HepG2 (cell line): Measurements from ENCODE around the gene C16orf54. TPM values are rescaled to one million over a fixed set of nuclear protein-coding genes. Genes with fewer than 3 reads are reported as not detected.

Experiments used
- ATAC-seq: fragments of 200-7000 bp; cut with Tn5 transposase; 3 replicates; pipeline ENCODE4 v1.9.1; 2020; ENCODE audit warnings: mild to moderate bottlenecking, moderate library complexity
- BruUV-seq: library from RNA; stranded (reverse); fragments of 400-500 nt; replicated peaks from 2 replicates; lab custom pipeline; 2021; lab: Mats Ljungman, UMichigan
- CTCF ChIA-PET: fragments of 300-600 bp; formaldehyde crosslinking; extraction: SDS; loops from one replicate; lab custom pipeline; 2021; ENCODE audit warnings: low total read pairs, inconsistent platforms, low intra/inter-chr PET ratio; lab: Yijun Ruan, JAX
- POLR2A ChIA-PET: fragments of 350-600 bp; sonication (Branson Sonifier 250); formaldehyde crosslinking; loops from one replicate; lab custom pipeline; 2020; ENCODE audit warnings: antibody characterized with exemption, inconsistent platforms; lab: Yijun Ruan, JAX
- DNase-seq: peaks from one replicate; pipeline ENCODE4 v3.0.0-alpha.2; 2015; ENCODE audit warnings: low spot score
- FAIRE-seq: peaks from 3 replicates; lab custom pipeline; 2011; peaks lifted over from hg19 to GRCh38; lab: Jason Lieb, UNC
- H2AFZ ChIP-seq: one replicate; pipeline ENCODE4 v1.6.1; 2011; ENCODE audit warnings: low read length, inconsistent platforms
- H3K27ac ChIP-seq: fragments of 300-600 bp; 3 replicates; pipeline ENCODE4 v1.8.0; 2011; ENCODE audit warnings: mixed run types, mild to moderate bottlenecking, mixed read lengths, low read length, inconsistent platforms; ENCODE audit not compliant: insufficient read depth; ENCODE audit errors: extremely low read length
- H3K27me3 ChIP-seq, 2 experiments: fragments of 200-600 bp in 1 of 2; 2 replicates in 1 of 2; 3 replicates in 1 of 2; pipeline versions ENCODE4 v1.6.0 to v1.8.0; 2011; ENCODE audit warnings: low read length in 2 of 2, mild to moderate bottlenecking in 2 of 2, moderate library complexity in 2 of 2, inconsistent platforms in 1 of 2; ENCODE audit not compliant: insufficient read depth in 2 of 2, control insufficient read depth in 1 of 2
- H3K36me3 ChIP-seq, 2 experiments: fragments of 200-600 bp in 1 of 2; replicated peaks in 1 of 2; 2 replicates in 1 of 2; 3 replicates in 1 of 2; pipeline versions ENCODE4 v1.5.1 to v1.8.0; 2011; ENCODE audit warnings: low read length in 2 of 2, inconsistent platforms in 1 of 2; ENCODE audit not compliant: insufficient read depth in 2 of 2, control insufficient read depth in 1 of 2
- H3K4me1 ChIP-seq: 2 replicates; pipeline ENCODE4 v1.5.1; 2012; ENCODE audit warnings: low read length, inconsistent platforms; ENCODE audit not compliant: insufficient read depth
- H3K4me2 ChIP-seq: 2 replicates; pipeline ENCODE4 v1.6.0; 2011; ENCODE audit warnings: low read depth, low read length, inconsistent platforms
- H3K4me3 ChIP-seq, 3 experiments: fragments of 200-600 bp in 1 of 3; sonication (generic), shearing (Covaris generic) in 1 of 3; replicated peaks in 1 of 3; 2 replicates each; pipeline ENCODE4 v1.5.1; 2011 to 2016; ENCODE audit warnings: low read length in 3 of 3, inconsistent platforms in 2 of 3, low read depth in 2 of 3, mild to moderate bottlenecking in 2 of 3, control low read depth in 1 of 3, mixed read lengths in 1 of 3; ENCODE audit not compliant: insufficient read depth in 1 of 3
- H3K79me2 ChIP-seq: one replicate; pipeline ENCODE4 v1.6.1; 2011; ENCODE audit warnings: low read length, inconsistent platforms; ENCODE audit not compliant: insufficient read depth
- H3K9ac ChIP-seq: 2 replicates; pipeline ENCODE4 v1.6.0; 2011; ENCODE audit warnings: mild to moderate bottlenecking, low read depth, low read length, inconsistent platforms; ENCODE audit not compliant: insufficient read depth
- H3K9me3 ChIP-seq: 2 replicates; pipeline ENCODE4 v1.5.1; 2012; ENCODE audit warnings: mild to moderate bottlenecking, low read length
- H4K20me1 ChIP-seq: 2 replicates; pipeline ENCODE4 v1.6.0; 2011; ENCODE audit warnings: inconsistent platforms, mild to moderate bottlenecking, low read length, moderate library complexity; ENCODE audit not compliant: insufficient read depth
- AGO2 ChIP-seq: fragments of 200-400 bp; formaldehyde crosslinking; optimal IDR thresholded peaks from 2 replicates; pipeline ENCODE3; 2017; ENCODE audit warnings: mild to moderate bottlenecking, low read depth, low read length, moderate library complexity
- FOXA1 ChIP-seq, 2 experiments: fragments of 450-650 bp in 1 of 2; sonication (generic) in 1 of 2; formaldehyde crosslinking in 1 of 2; IDR thresholded peaks; 2 replicates each; pipeline versions ENCODE4 v1.4.0 to v1.6.1; 2016 to 2020; ENCODE audit warnings: missing genetic modification reagents in 1 of 2
- HOXD1 ChIP-seq: sonication (generic); formaldehyde crosslinking; IDR thresholded peaks from 2 replicates; pipeline ENCODE4 v1.5.0; 2020; ENCODE audit warnings: missing genetic modification reagents
- KDM4B ChIP-seq: sonication (generic); formaldehyde crosslinking; IDR thresholded peaks from 2 replicates; pipeline ENCODE4 v1.4.0; 2020; ENCODE audit warnings: missing genetic modification reagents
- MED1 ChIP-seq: sonication (generic); formaldehyde crosslinking; IDR thresholded peaks from 2 replicates; pipeline ENCODE4 v1.4.0; 2020; ENCODE audit warnings: missing genetic modification reagents
- PTBP1 ChIP-seq: fragments of 200-400 bp; formaldehyde crosslinking; IDR thresholded peaks from 2 replicates; pipeline ENCODE4 v1.6.1; 2018; ENCODE audit warnings: low read length, low read depth; ENCODE audit not compliant: poor library complexity, severe bottlenecking
- TBL1XR1 ChIP-seq: fragments of 150-350 bp; IDR thresholded peaks from 2 replicates; pipeline ENCODE4 v1.6.1; 2014; ENCODE audit warnings: borderline replicate concordance, low read length; ENCODE audit not compliant: partially characterized antibody
- ZNF615 ChIP-seq: sonication (generic); formaldehyde crosslinking; IDR thresholded peaks from 2 replicates; pipeline ENCODE4 v1.5.0; 2020; ENCODE audit warnings: mild to moderate bottlenecking, missing genetic modification reagents, borderline replicate concordance
- ZNF619 ChIP-seq: sonication (generic); formaldehyde crosslinking; IDR thresholded peaks from 2 replicates; pipeline ENCODE4 v1.4.0; 2020; ENCODE audit warnings: mild to moderate bottlenecking, missing genetic modification reagents
- ZNF841 ChIP-seq: sonication (generic); formaldehyde crosslinking; IDR thresholded peaks from 2 replicates; pipeline ENCODE4 v1.8.1; 2023; ENCODE audit warnings: missing genetic modification reagents, borderline replicate concordance
- whole genome bisulfite sequencing: methylation state at CpG from one replicate; pipeline ENCODE4 v1.1.6; 2017; ENCODE audit warnings: low lambda C conversion rate; 5-methylcytosine and 5-hydroxymethylcytosine counted together
- in situ Hi-C: cut with HindIII; loops from 2 replicates; pipeline ENCODE4 v1.10.0; 2017; ENCODE audit warnings: low pct_unique_long_range_greater_than_20kb; ENCODE audit not compliant: extremely low pct_ligation_motif_present
- intact Hi-C: fragments of 100-400 bp; cut with micrococcal nuclease; formaldehyde crosslinking; loops from one replicate; pipeline ENCODE4 v1.10.0; 2022; ENCODE audit not compliant: unreplicated experiment
- polyA plus RNA-seq, 8 experiments: library from polyadenylated mRNA; depleted of rRNA in 3 of 8; stranded (reverse) in 7 of 8; unstranded in 1 of 8; fragments of >200 nt; fragmentation: Illumina TruSeq in 4 of 8; extraction: Trizol in 4 of 8; gene quantifications; 2 replicates each; pipeline versions ENCODE4 v1.2.1 to v1.2.3, GENCODE V29; 2011 to 2016; ENCODE audit warnings: low read depth in 4 of 8, missing spikeins in 1 of 8, mixed read lengths in 1 of 8; ENCODE audit not compliant: insufficient read depth in 1 of 8
- total RNA-seq, 5 experiments: library from RNA; depleted of rRNA; stranded (reverse); fragments of >200 nt; fragmentation: Illumina TruSeq; extraction: Trizol; gene quantifications; 2 replicates each; pipeline ENCODE4 v1.2.3, GENCODE V29; 2016; ENCODE audit warnings: low read depth in 1 of 5
- TF ChIP-seq, protein P1 (sequence below): sonication (generic); formaldehyde crosslinking; IDR thresholded peaks from 2 replicates; pipeline ENCODE4 v1.4.0; 2020; ENCODE audit warnings: missing genetic modification reagents, borderline replicate concordance
- TF ChIP-seq, protein P2 (sequence below): sonication (generic); formaldehyde crosslinking; IDR thresholded peaks from 2 replicates; pipeline ENCODE4 v1.8.0; 2022; ENCODE audit warnings: mild to moderate bottlenecking, missing genetic modification reagents; ENCODE audit not compliant: insufficient replicate concordance
- TF ChIP-seq, protein P3 (sequence below): sonication (generic); formaldehyde crosslinking; IDR thresholded peaks from 2 replicates; pipeline ENCODE4 v1.5.1; 2020; ENCODE audit warnings: missing genetic modification reagents, mild to moderate bottlenecking, borderline replicate concordance

The C16orf54 gene
- total and polyA plus RNA-seq, 2 of the 13 experiments (the other 11 are each of a cell fraction or from before 2014, with no cell fraction given), result not detected

DNA sequence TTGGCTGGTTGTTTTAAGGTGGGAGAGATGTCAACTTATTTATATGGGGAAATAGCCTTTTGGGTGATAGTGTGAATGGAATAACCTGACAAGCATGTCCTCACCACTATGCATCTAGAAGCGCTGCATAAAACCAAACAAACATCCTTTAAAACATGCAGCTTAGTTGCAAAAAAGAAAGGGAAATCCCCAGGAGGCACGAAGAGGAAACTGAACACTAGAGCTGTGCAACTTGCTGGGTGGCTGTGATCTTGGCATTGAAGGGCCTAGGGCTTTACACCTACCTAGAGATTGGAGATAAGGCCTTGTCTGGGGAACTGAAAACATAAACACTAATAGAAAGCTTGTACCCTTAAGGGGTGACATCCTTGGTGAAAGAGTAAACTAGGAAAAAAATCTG, 7.3 kb downstream of the C16orf54 start:
- H2AFZ ChIP-seq, result no peak overlapping the region
- ChIA-PET POLR2A (interaction anchor here (1.3 kb wide), 1 partner anchor 91 kb away, joined by 3 read pairs; no protein-coding TSS in a partner anchor), CTCF (interaction anchor here (1.3 kb wide), 1 partner anchor 78 kb away, joined by 3 read pairs; no protein-coding TSS in a partner anchor)
- no TSS peak for BruUV-seq
- intact Hi-C loops (loop anchor here (5.0 kb wide), 1 partner anchor 54 kb away; the partner anchor contains the start of gene KIF22), in situ Hi-C loops (no loop called here)
- WGBS, result 2% methylated on average over 2 of the region's 2 CpGs
- H3K79me2 ChIP-seq, result no peaks in the 10 kb centered on the region
- no peak overlapping the region for H3K9ac ChIP-seq
- no peaks in the 10 kb centered on the region for H3K9me3 ChIP-seq
- no peak overlapping the region for H3K4me3 ChIP-seq
- H3K27me3 ChIP-seq, result peaks cover 0 to 1% of the 10 kb centered on the region in 2 experiments; a peak in 3 of 5 replicates
- no peaks in the 10 kb centered on the region for H3K36me3 ChIP-seq
- no peak for FAIRE-seq
- no peak overlapping the region for H3K27ac ChIP-seq
- no peak for DNase-seq
- H3K4me1 ChIP-seq, result peaks cover 75% of the 10 kb centered on the region
- H3K4me2 ChIP-seq, result peak overlapping the region; percentile 37; the same call in 1 of the 2 replicates
- no peak for ATAC-seq
- H4K20me1 ChIP-seq, result no peaks in the 10 kb centered on the region
- TF ChIP-seq, protein P1, sequence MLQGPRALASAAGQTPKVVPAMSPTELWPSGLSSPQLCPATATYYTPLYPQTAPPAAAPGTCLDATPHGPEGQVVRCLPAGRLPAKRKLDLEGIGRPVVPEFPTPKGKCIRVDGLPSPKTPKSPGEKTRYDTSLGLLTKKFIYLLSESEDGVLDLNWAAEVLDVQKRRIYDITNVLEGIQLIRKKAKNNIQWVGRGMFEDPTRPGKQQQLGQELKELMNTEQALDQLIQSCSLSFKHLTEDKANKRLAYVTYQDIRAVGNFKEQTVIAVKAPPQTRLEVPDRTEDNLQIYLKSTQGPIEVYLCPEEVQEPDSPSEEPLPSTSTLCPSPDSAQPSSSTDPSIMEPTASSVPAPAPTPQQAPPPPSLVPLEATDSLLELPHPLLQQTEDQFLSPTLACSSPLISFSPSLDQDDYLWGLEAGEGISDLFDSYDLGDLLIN (CRISPR knock-in tag), result no peak
- TF ChIP-seq FOXA1 (IDR thresholded peaks at IDR 0.05) (no peak), FOXA1 (CRISPR knock-in tag; IDR thresholded peaks at IDR 0.05) (no peak), ZNF619 (no peak), ZNF841 (CRISPR knock-in tag) (no peak), HOXD1 (CRISPR knock-in tag) (no peak), PTBP1 (no peak), MED1 (CRISPR knock-in tag) (no peak), ZNF615 (no peak), AGO2 (no peak), TBL1XR1 (no peak), KDM4B (CRISPR knock-in tag) (no peak)
- TF ChIP-seq, protein P2, sequence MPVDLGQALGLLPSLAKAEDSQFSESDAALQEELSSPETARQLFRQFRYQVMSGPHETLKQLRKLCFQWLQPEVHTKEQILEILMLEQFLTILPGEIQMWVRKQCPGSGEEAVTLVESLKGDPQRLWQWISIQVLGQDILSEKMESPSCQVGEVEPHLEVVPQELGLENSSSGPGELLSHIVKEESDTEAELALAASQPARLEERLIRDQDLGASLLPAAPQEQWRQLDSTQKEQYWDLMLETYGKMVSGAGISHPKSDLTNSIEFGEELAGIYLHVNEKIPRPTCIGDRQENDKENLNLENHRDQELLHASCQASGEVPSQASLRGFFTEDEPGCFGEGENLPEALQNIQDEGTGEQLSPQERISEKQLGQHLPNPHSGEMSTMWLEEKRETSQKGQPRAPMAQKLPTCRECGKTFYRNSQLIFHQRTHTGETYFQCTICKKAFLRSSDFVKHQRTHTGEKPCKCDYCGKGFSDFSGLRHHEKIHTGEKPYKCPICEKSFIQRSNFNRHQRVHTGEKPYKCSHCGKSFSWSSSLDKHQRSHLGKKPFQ (CRISPR knock-in tag), result no peak
- TF ChIP-seq, protein P3, sequence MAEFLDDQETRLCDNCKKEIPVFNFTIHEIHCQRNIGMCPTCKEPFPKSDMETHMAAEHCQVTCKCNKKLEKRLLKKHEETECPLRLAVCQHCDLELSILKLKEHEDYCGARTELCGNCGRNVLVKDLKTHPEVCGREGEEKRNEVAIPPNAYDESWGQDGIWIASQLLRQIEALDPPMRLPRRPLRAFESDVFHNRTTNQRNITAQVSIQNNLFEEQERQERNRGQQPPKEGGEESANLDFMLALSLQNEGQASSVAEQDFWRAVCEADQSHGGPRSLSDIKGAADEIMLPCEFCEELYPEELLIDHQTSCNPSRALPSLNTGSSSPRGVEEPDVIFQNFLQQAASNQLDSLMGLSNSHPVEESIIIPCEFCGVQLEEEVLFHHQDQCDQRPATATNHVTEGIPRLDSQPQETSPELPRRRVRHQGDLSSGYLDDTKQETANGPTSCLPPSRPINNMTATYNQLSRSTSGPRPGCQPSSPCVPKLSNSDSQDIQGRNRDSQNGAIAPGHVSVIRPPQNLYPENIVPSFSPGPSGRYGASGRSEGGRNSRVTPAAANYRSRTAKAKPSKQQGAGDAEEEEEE (CRISPR knock-in tag), result no peak
